Measurements from ENCODE around the gene FRMD5. TPM values are rescaled to one million over a fixed set of nuclear protein-coding genes. Genes with fewer than 3 reads are reported as not detected.

The FRMD5 gene
- total RNA-seq, 1 experiment from 2014 or later = 6.5 TPM

DNA sequence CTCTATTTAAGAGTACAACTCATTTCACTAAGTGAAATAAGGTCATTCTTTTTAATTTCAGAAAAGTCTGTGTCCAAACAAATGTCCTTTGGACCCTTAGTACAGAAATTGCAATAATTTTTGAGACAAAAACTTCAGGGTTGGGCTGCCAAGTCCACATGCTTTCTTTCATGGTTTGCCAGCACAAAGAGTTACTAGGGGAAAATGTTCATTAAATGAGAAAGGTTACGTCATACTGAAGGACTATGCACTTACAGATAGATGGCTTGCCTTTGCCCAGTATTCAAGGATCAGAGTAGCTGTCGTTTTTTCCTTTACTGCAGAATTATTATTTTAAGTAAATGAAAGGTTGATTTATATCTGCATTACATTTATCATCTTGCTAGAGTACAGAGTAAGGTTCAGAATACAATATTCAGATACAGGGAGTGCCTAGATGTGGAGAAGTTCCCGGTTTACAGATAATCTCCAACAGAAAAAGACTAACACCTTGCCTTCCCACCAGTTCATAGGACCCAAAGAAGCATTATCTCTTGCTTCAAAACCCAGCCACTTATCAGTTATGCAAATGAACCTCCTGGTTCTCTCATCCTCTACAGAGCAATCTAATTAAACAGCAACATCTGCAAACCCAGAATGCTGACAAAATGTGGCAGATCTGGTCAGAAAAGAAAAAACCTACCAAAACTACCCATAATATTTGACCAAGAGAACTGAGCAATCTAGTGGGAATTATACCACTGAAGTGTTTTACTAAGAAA lies 179.3 kb downstream of the FRMD5 start:
- Histone ChIP-seq H3K27ac (no peak overlapping the region), H2AFZ (no peak overlapping the region), H3K27me3 (ENCODE audit: insufficient read depth, low read depth) (no peaks in the 10 kb centered on the region), H3K9me3 (ENCODE audit: insufficient read depth, low read depth) (no peaks in the 10 kb centered on the region), H4K20me1 (ENCODE audit: insufficient read depth) (no peaks in the 10 kb centered on the region), H3K79me2 (ENCODE audit: low read depth) (no peaks in the 10 kb centered on the region), H3K9me2 (ENCODE audit: insufficient read depth) (no peaks in the 10 kb centered on the region), H3F3A (ENCODE audit: insufficient read depth, low read depth) (no peaks in the 10 kb centered on the region), H3K36me3 (ENCODE audit: low read depth) (no peaks in the 10 kb centered on the region), H3K4me3 (no peak overlapping the region), H3K4me2 (no peak overlapping the region), H3K4me1 (replicated peaks; ENCODE audit: insufficient read depth) (no peaks in the 10 kb centered on the region)
- ChIA-PET POLR2A (ENCODE audit: unreplicated experiment) (no interaction called here), CTCF (interaction anchor here (0.6 kb wide), 2 partner anchors 174 to 534 kb away, joined by 3 read pairs; no protein-coding TSS in a partner anchor)
- TF ChIP-seq, protein P1, sequence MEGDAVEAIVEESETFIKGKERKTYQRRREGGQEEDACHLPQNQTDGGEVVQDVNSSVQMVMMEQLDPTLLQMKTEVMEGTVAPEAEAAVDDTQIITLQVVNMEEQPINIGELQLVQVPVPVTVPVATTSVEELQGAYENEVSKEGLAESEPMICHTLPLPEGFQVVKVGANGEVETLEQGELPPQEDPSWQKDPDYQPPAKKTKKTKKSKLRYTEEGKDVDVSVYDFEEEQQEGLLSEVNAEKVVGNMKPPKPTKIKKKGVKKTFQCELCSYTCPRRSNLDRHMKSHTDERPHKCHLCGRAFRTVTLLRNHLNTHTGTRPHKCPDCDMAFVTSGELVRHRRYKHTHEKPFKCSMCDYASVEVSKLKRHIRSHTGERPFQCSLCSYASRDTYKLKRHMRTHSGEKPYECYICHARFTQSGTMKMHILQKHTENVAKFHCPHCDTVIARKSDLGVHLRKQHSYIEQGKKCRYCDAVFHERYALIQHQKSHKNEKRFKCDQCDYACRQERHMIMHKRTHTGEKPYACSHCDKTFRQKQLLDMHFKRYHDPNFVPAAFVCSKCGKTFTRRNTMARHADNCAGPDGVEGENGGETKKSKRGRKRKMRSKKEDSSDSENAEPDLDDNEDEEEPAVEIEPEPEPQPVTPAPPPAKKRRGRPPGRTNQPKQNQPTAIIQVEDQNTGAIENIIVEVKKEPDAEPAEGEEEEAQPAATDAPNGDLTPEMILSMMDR (conservative IDR thresholded peaks at IDR 0.05) = no peak
- TF ChIP-seq EZH2 (IDR thresholded peaks at IDR 0.05; ENCODE audit: low read depth) = no peak
- BruUV-seq (replicated peaks) = no TSS peak
- no peak for DNase-seq
- intact Hi-C loops (cut with micrococcal nuclease; ENCODE audit: unreplicated experiment) = no loop called here

DNA sequence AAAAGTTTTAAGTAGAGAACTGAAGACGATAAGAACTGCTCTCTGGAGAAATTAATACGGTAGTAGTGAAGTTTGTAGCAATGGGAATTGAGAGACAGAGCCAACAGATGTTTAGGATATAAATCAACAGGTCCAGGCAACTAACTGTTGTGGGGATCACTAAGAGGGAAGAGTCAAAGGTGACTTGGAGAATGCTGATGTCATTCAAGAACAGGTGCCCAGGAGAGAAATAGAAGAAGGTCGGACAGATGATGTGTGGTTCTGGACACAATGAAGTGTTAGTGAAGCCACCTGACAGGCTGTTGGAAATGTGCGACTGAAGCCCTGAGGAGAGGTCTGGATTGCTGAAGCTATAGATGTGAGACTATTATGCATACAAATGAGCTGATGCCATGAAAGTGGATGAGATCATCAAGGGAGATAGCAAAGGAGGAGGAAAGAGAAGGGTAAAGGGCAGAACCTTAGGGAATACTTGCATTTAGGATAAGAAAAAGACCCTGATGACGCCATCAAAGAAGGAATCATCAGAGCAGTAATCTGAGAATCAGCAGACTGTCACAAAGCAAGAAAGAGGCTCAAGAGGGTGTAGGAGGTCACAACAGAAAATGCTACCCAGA lies 183.7 kb downstream of the FRMD5 start:
- H3K36me3 ChIP-seq (ENCODE audit: low read depth) = no peaks in the 10 kb centered on the region
- no peaks in the 10 kb centered on the region for H3K79me2 ChIP-seq (ENCODE audit: low read depth)
- DNase-seq = no peak
- H3F3A ChIP-seq (ENCODE audit: insufficient read depth, low read depth) = no peaks in the 10 kb centered on the region
- H3K9me3 ChIP-seq (ENCODE audit: insufficient read depth, low read depth) = no peaks in the 10 kb centered on the region
- peaks cover 14% of the 10 kb centered on the region; the same call in 1 of the 2 replicates for H3K4me1 ChIP-seq (replicated peaks; ENCODE audit: insufficient read depth)
- intact Hi-C loops (cut with micrococcal nuclease; ENCODE audit: unreplicated experiment) = no loop called here
- H3K4me2 ChIP-seq = no peak overlapping the region
- no peak for TF ChIP-seq EZH2 (IDR thresholded peaks at IDR 0.05; ENCODE audit: low read depth)
- TF ChIP-seq, protein P1 (conservative IDR thresholded peaks at IDR 0.05) = no peak
- no peak overlapping the region for H3K27ac ChIP-seq
- no peak overlapping the region for H2AFZ ChIP-seq
- BruUV-seq (replicated peaks) = no TSS peak
- POLR2A ChIA-PET (ENCODE audit: unreplicated experiment) = no interaction called here
- no peaks in the 10 kb centered on the region for H3K9me2 ChIP-seq (ENCODE audit: insufficient read depth)
- no peaks in the 10 kb centered on the region for H4K20me1 ChIP-seq (ENCODE audit: insufficient read depth)
- H3K4me3 ChIP-seq = no peak overlapping the region
- CTCF ChIA-PET = no interaction called here
- no peaks in the 10 kb centered on the region for H3K27me3 ChIP-seq (ENCODE audit: insufficient read depth, low read depth)

DNA sequence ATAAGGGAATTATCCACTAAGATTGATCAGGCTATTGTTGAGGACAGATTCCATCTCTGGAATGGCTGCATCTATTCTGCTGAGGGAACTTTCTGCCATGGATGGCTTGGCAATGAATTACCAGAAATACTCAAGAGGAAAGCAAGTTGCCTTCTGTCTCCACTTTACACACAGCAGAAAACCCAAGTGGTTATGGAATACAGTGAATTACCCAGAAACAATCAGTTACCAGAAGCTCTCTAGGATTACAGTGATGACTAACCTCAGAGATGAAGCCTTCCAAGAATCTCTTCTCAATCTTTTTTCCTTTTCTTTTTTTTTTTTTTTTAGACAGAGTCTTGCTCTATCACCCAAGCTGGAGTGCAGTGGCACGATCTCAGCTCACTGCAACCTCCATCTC lies 185.0 kb downstream of the FRMD5 start:
- ChIA-PET POLR2A (ENCODE audit: unreplicated experiment) (no interaction called here), CTCF (no interaction called here)
- Histone ChIP-seq H3K4me2 (no peak overlapping the region), H3K27me3 (ENCODE audit: insufficient read depth, low read depth) (no peaks in the 10 kb centered on the region), H2AFZ (no peak overlapping the region), H3K79me2 (ENCODE audit: low read depth) (no peaks in the 10 kb centered on the region), H4K20me1 (ENCODE audit: insufficient read depth) (no peaks in the 10 kb centered on the region), H3K27ac (no peak overlapping the region), H3K4me3 (no peak overlapping the region), H3F3A (ENCODE audit: insufficient read depth, low read depth) (no peaks in the 10 kb centered on the region), H3K9me2 (ENCODE audit: insufficient read depth) (no peaks in the 10 kb centered on the region), H3K9me3 (ENCODE audit: insufficient read depth, low read depth) (no peaks in the 10 kb centered on the region), H3K36me3 (ENCODE audit: low read depth) (no peaks in the 10 kb centered on the region), H3K4me1 (replicated peaks; ENCODE audit: insufficient read depth) (peaks cover 14% of the 10 kb centered on the region; the same call in 1 of the 2 replicates)
- intact Hi-C loops (cut with micrococcal nuclease; ENCODE audit: unreplicated experiment) = no loop called here
- no TSS peak for BruUV-seq (replicated peaks)
- TF ChIP-seq, protein P1 (conservative IDR thresholded peaks at IDR 0.05) = no peak
- no peak for TF ChIP-seq EZH2 (IDR thresholded peaks at IDR 0.05; ENCODE audit: low read depth)
- no peak for DNase-seq
